HG03565 (cell line): ENCODE data around the gene HHATL.

Experiments used
- ATAC-seq: cut with Tn5 transposase; IDR thresholded peaks from one replicate; pipeline ENCODE4 v1.9.1; 2021; ENCODE audit warnings: mild to moderate bottlenecking, moderate library complexity; ENCODE audit not compliant: unreplicated experiment

HHATL gene

GRCh38 chr3:42713747-42714146 lies 11.1 kb upstream of the HHATL start:
- ATAC-seq, result no peak

GRCh38 chr3:42712688-42713372 lies 10.2 kb upstream of the HHATL start:
- no peak for ATAC-seq

GRCh38 chr3:42712344-42712648 lies 9.7 kb upstream of the HHATL start:
- ATAC-seq, result no peak

- ATAC-seq, result no peak
These were observed 9.1 kb upstream of the HHATL start for GRCh38 chr3:42711491-42712343.

- no peak for ATAC-seq
These were observed 7.9 kb upstream of the HHATL start for GRCh38 chr3:42710323-42711021.

- no peak for ATAC-seq
These were observed 7.0 kb upstream of the HHATL start for GRCh38 chr3:42709621-42710020.

GRCh38 chr3:42708611-42709151 lies 6.1 kb upstream of the HHATL start:
- ATAC-seq, result no peak

- ATAC-seq, result no peak
These were observed 5.2 kb upstream of the HHATL start for GRCh38 chr3:42707620-42708355.

- no peak for ATAC-seq
These were observed 4.4 kb upstream of the HHATL start for GRCh38 chr3:42706721-42707619.

GRCh38 chr3:42705962-42706585 lies 3.5 kb upstream of the HHATL start:
- no peak for ATAC-seq

GRCh38 chr3:42705058-42705767 lies 2.6 kb upstream of the HHATL start:
- no peak for ATAC-seq

- ATAC-seq, result no peak
These were observed 1.7 kb upstream of the HHATL start for GRCh38 chr3:42704136-42704841.

GRCh38 chr3:42703695-42704025 lies 1.1 kb upstream of the HHATL start:
- no peak for ATAC-seq

- no peak for ATAC-seq
These were observed 540 bp upstream of the HHATL start for GRCh38 chr3:42702982-42703694.

GRCh38 chr3:42701371-42702065 lies 1.1 kb downstream of the HHATL start:
- no peak for ATAC-seq

GRCh38 chr3:42700366-42701288 lies 2.0 kb downstream of the HHATL start:
- no peak for ATAC-seq
